Putamen (tissue), 1 donor: ENCODE results near the gene SLC9A9.

Experiments used
- DNase-seq: peaks from one replicate; pipeline ENCODE4 v3.0.0-alpha.2; 2016; ENCODE audit warnings: low spot score

Gene SLC9A9

GRCh38 chr3:143356839-143357238 is 491.4 kb downstream of the SLC9A9 start:
- no peak for DNase-seq

- no peak for DNase-seq
Measured at GRCh38 chr3:143354342-143354741, 493.9 kb downstream of the SLC9A9 start.

- no peak for DNase-seq
Measured at GRCh38 chr3:143352850-143353550, 495.3 kb downstream of the SLC9A9 start.

- DNase-seq = no peak
Measured at GRCh38 chr3:143351895-143352608, 496.2 kb downstream of the SLC9A9 start.

- DNase-seq = no peak
Measured at GRCh38 chr3:143351354-143351753, 496.9 kb downstream of the SLC9A9 start.

- DNase-seq = no peak
Measured at GRCh38 chr3:143349455-143349854, 498.8 kb downstream of the SLC9A9 start.

DNA sequence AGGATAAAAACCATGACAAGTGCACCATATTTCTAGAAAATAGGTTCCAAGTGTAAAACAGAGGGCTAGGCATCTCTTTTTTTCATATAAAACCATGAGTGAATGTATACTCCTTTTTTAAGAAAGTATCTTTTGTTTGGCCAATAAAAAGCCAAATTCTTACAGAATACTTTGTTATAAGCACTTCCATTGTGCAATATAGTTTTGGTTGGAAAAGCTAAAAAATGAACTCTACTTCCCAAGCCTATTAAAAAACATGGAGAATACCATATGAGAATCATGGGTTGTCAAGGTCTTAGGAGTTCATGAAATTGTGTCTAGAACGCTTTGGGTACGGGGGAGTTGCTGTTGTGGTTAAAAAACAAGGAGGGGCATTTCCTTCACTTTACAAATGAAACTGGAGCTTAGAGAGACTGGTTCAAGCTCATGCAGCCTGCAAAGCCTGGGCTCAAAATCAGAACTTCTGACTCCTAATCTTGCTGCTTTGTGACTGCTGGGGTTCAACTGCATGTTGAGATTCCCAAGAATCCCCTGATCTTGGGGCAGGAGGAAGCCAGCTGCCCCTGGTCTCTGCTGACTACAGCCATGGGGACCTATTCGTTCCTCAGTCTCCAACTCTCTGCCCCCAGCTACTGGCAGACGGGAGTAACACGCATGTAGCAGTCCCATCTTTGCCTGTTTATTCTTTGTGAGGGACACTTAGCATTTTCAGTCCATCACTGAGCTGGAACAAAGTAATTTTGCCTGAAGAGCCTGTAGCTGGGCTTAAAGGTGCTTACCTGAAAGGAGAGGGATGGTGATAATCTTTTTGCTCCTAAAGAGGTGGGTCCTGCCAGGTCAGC is 499.6 kb downstream of the SLC9A9 start:
- no peak for DNase-seq

DNA sequence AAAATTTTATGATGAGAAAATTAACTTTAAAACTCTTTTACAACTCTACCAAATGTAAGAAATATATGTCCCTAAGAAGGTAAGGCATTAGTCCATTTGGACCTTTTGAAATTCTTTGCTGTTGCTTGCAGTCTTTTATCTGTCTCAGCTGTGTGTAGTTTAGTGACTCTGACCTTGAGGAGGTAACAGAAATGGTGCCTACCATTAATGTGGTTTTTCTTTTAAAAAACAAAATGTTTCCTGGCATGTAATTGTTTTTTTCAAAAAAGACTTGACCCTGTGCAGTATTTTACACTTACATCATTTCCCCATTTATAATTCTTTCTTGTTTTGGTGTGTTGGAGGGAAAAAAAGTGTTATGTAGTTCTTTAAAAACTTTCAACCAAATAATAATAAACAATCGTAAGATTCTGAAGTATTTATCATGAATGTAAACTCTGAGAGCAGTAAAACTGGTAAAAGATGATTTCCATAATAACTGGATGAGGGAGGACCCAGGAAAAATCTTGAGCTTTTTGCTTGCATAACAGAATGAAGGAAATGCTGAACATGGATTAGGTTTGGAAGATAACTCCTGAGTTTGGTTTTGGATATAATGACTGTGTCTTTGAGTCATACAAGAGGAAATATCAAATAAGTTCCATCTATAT is 503.6 kb downstream of the SLC9A9 start:
- DNase-seq = no peak

DNA sequence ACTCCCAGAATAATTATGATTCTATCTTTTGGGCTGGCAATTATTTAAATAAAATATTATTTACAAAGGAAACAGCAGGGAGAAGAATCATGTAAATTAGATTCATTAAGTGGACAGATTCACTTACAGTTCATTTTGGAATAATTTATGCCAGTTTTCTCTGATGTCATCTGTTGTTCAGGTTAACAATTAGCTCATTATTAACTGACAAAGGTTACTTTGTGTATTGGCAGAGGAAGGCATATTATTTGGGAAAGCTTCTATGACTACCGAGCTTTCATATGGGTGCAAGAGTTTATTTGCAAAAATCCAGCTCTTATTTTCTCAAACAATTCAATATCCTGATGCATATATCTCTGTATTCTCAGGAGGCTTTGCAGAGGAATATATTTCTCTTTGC is 504.3 kb downstream of the SLC9A9 start:
- peak; percentile 25 for DNase-seq

DNA sequence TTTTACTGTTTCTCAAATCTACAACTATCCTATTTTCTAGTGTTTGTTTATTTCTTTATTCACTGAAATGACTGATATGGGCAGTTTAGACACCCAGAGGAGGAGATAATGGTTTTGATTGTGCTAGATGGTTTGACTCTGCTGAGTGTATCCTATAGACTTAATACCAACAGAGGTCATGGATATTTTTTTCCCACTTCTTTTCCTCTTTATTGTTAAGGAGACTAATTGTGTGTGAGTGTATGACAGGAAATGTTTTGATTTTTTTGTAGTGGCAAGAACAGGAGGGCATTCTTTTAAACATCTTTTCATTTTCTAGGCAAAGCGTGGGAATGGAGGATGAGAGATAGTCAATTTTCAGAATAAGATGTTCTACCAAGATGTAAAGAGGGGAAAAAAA is 505.2 kb downstream of the SLC9A9 start:
- DNase-seq = no peak

GRCh38 chr3:143339451-143339850 is 508.8 kb downstream of the SLC9A9 start:
- no peak for DNase-seq

GRCh38 chr3:143337387-143337786 is 510.9 kb downstream of the SLC9A9 start:
- DNase-seq = no peak

GRCh38 chr3:143334231-143334630 is 514.0 kb downstream of the SLC9A9 start:
- DNase-seq = no peak

- DNase-seq = no peak
Measured at GRCh38 chr3:143333367-143333766, 514.9 kb downstream of the SLC9A9 start.

GRCh38 chr3:143332026-143332425 is 516.2 kb downstream of the SLC9A9 start:
- DNase-seq = no peak

GRCh38 chr3:143331350-143331749 is 516.9 kb downstream of the SLC9A9 start:
- DNase-seq = no peak

- DNase-seq = no peak
Measured at GRCh38 chr3:143330296-143330868, 517.9 kb downstream of the SLC9A9 start.

DNA sequence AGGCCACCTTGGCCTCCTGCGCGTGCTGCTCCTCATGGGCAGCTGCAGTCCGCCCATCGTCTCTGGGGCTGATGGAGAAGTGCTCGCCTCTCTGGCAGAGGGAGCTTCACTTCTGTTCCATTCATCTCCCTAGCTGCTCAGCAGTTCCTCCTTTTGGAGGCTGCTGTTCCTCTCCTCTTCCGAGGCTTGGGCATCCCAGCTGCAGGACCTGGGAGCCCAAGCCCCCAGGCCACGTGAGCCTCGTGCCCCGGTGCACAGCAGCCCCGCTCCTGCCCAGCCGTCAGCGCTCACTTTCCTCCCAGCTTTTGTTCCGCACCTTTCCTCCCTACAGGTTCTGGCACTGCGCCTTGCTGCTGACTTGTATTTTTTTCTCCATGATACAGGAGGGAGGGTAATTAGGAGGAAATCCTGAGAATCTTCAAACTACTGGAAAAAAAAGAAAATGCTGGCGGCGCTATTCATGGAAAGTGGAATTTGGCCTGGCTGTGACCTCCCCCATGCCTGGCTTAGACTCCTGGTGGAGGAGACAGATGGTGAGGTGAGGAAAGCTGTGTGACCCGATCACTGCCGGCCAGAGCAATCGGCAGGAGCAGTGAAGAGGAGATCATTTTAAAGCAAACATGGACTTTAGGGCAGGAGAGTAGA is 518.6 kb downstream of the SLC9A9 start:
- DNase-seq = no peak

DNA sequence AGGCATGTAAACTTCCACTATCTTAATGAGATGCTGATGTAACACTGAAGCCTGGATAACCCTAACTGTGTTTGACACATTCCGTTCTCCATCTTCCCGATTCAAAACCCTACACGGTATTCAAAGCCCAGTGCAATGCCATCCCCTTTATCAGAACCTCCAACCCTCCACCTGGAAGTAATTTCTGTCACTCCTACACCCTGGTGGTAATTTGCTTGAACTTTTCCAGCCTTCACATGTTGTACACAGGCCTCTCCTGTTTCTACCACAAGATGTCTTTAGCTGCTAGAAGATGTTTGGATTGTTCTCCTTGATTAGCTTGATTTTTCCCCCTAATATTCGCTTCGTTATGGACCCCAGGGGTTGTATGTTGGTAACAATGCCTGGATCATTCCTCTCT is 519.8 kb downstream of the SLC9A9 start:
- no peak for DNase-seq

- no peak for DNase-seq
Measured at GRCh38 chr3:143326983-143327778, 521.1 kb downstream of the SLC9A9 start.
